GM12878 (cell line): ENCODE measurements around the gene SPATA25. TPM values are rescaled to one million over a fixed set of nuclear protein-coding genes. Genes with fewer than 3 reads are reported as not detected.

Experiments used
- ATAC-seq: fragments of 200-7000 bp; cut with Tn5 transposase; 3 replicates; pipeline ENCODE4 v1.9.1; 2020; ENCODE audit warnings: mild to moderate bottlenecking, moderate library complexity
- BruUV-seq: library from RNA; stranded (reverse); fragments of 400-500 nt; replicated peaks from 2 replicates; lab custom pipeline; 2021; lab: Mats Ljungman, UMichigan
- CTCF ChIA-PET: fragments of 300-600 bp; sonication (Branson Sonifier 250); formaldehyde crosslinking; extraction: SDS; loops from one replicate; lab custom pipeline; 2021; ENCODE audit warnings: inconsistent platforms; lab: Yijun Ruan, JAX
- POLR2A ChIA-PET: fragments of 350-600 bp; formaldehyde crosslinking; extraction: SDS; loops from one replicate; lab custom pipeline; 2021; ENCODE audit warnings: inconsistent platforms; lab: Charles Lee
- RAD21 ChIA-PET: fragments of 300-600 bp; sonication (Branson Sonifier 250); formaldehyde crosslinking; loops from one replicate; lab custom pipeline; 2023; ENCODE audit warnings: antibody characterized with exemption; ENCODE audit not compliant: unreplicated experiment; lab: Charles Lee
- SMC1A ChIA-PET: fragments of 300-600 bp; sonication (Branson Sonifier 250); formaldehyde crosslinking; loops from one replicate; lab custom pipeline; 2023; ENCODE audit not compliant: unreplicated experiment, uncharacterized antibody; lab: Charles Lee
- DNase-seq: peaks from one replicate; pipeline ENCODE4 v3.0.0-alpha.2; 2011; ENCODE audit warnings: low read depth, low spot score
- FAIRE-seq: peaks from 3 replicates; lab custom pipeline; 2011; peaks lifted over from hg19 to GRCh38; lab: Jason Lieb, UNC
- H2AFZ ChIP-seq: 2 replicates; pipeline ENCODE4 v1.6.0; 2011; ENCODE audit warnings: low read depth, low read length, control low read depth; ENCODE audit not compliant: control insufficient read depth
- H3K27ac ChIP-seq: 2 replicates; pipeline ENCODE4 v1.5.1; 2011; ENCODE audit warnings: control low read depth; ENCODE audit not compliant: control insufficient read depth, insufficient read depth
- H3K27me3 ChIP-seq, 2 experiments: replicated peaks in 1 of 2; 2 replicates each; pipeline versions ENCODE4 v1.6.0 to v1.6.1; 2011; ENCODE audit warnings: low read length in 1 of 2; ENCODE audit not compliant: control insufficient read depth in 2 of 2, insufficient read depth in 2 of 2
- H3K36me3 ChIP-seq, 2 experiments: 2 replicates each; pipeline ENCODE4 v1.5.1; 2011; ENCODE audit warnings: low read length in 1 of 2; ENCODE audit not compliant: control insufficient read depth in 2 of 2, insufficient read depth in 2 of 2
- H3K4me1 ChIP-seq: 2 replicates; pipeline ENCODE4 v1.6.1; 2011; ENCODE audit warnings: mild to moderate bottlenecking, low read length, moderate library complexity, mixed read lengths; ENCODE audit not compliant: control insufficient read depth, insufficient read depth
- H3K4me2 ChIP-seq: 2 replicates; pipeline ENCODE4 v1.6.0; 2011; ENCODE audit warnings: control low read depth; ENCODE audit not compliant: control insufficient read depth, insufficient read depth
- H3K4me3 ChIP-seq: fragments of 200-600 bp; sonication (generic); 2 replicates; pipeline ENCODE4 v1.5.1; 2016
- H3K79me2 ChIP-seq: 2 replicates; pipeline ENCODE4 v1.6.0; 2011; ENCODE audit warnings: low read length; ENCODE audit not compliant: control insufficient read depth, insufficient read depth
- H3K9ac ChIP-seq: 2 replicates; pipeline ENCODE4 v1.8.0; 2011; ENCODE audit warnings: low read length, control low read depth, mixed read lengths; ENCODE audit not compliant: control insufficient read depth, insufficient read depth
- H3K9me3 ChIP-seq: replicated peaks from 3 replicates; pipeline ENCODE4 v1.5.1; 2011; ENCODE audit warnings: mild to moderate bottlenecking, low read length; ENCODE audit not compliant: control insufficient read depth, insufficient read depth
- H4K20me1 ChIP-seq: 2 replicates; pipeline ENCODE4 v1.6.0; 2011; ENCODE audit not compliant: control insufficient read depth, insufficient read depth
- BMI1 ChIP-seq: fragments of 450-650 bp; IDR thresholded peaks from 2 replicates; pipeline ENCODE4 v1.6.1; 2016; ENCODE audit warnings: mild to moderate bottlenecking, moderate library complexity, borderline replicate concordance
- CBX5 ChIP-seq: sonication (generic); IDR thresholded peaks from 2 replicates; pipeline ENCODE4 v1.6.1; 2016; ENCODE audit warnings: low read depth, moderate library complexity, mild to moderate bottlenecking, inconsistent platforms
- EED ChIP-seq: sonication (generic); IDR thresholded peaks from 2 replicates; pipeline ENCODE4 v1.6.1; 2016; ENCODE audit warnings: antibody characterized with exemption, low read depth
- FOXM1 ChIP-seq: IDR thresholded peaks from 2 replicates; pipeline ENCODE4 v1.6.1; 2012; ENCODE audit warnings: low read depth, mild to moderate bottlenecking, inconsistent platforms, low read length, moderate library complexity
- HCFC1 ChIP-seq: fragments of 150-350 bp; IDR thresholded peaks from 2 replicates; pipeline ENCODE4 v1.6.1; 2014; ENCODE audit warnings: low read length
- KLF5 ChIP-seq: fragments of 450-650 bp; IDR thresholded peaks from 2 replicates; pipeline ENCODE4 v1.6.1; 2014; ENCODE audit warnings: mild to moderate bottlenecking; ENCODE audit not compliant: partially characterized antibody
- MEF2A ChIP-seq: IDR thresholded peaks from 2 replicates; pipeline ENCODE4 v1.6.1; 2011; ENCODE audit warnings: low read depth, mild to moderate bottlenecking, low read length, moderate library complexity; ENCODE audit not compliant: insufficient read depth
- NFXL1 ChIP-seq: fragments of 450-650 bp; IDR thresholded peaks from 2 replicates; pipeline ENCODE4 v1.6.1; 2017; ENCODE audit warnings: antibody characterized with exemption, mild to moderate bottlenecking, borderline replicate concordance
- NRF1 ChIP-seq: conservative IDR thresholded peaks from 2 replicates; pipeline ENCODE4 v1.6.1; 2011; ENCODE audit warnings: mild to moderate bottlenecking, low read depth, low read length, improper control_type of control experiment
- POLR2AphosphoS5 ChIP-seq: IDR thresholded peaks from 2 replicates; pipeline ENCODE4 v1.6.1; 2011; ENCODE audit warnings: mild to moderate bottlenecking, low read length, inconsistent platforms
- POU2F2 ChIP-seq: IDR thresholded peaks from 3 replicates; pipeline ENCODE4 v1.6.1; 2011; ENCODE audit warnings: low read depth, mild to moderate bottlenecking, low read length, borderline replicate concordance
- RCOR1 ChIP-seq: conservative IDR thresholded peaks from 2 replicates; pipeline ENCODE4 v1.6.1; 2012; ENCODE audit warnings: low read depth, low read length, improper control_type of control experiment
- RFX5 ChIP-seq: IDR thresholded peaks from 2 replicates; pipeline ENCODE4 v1.6.1; 2011; ENCODE audit warnings: low read depth, low read length, improper control_type of control experiment
- SPI1 ChIP-seq: IDR thresholded peaks from 2 replicates; pipeline ENCODE4 v1.6.1; 2011; ENCODE audit warnings: low read depth, mild to moderate bottlenecking, low read length, moderate library complexity, borderline replicate concordance; ENCODE audit not compliant: insufficient read depth
- ZNF24 ChIP-seq: fragments of 450-650 bp; IDR thresholded peaks from 2 replicates; pipeline ENCODE4 v1.6.1; 2017; ENCODE audit warnings: antibody characterized with exemption, mild to moderate bottlenecking
- WGBS: methylation state at CpG from one replicate; pipeline ENCODE4 v1.1.6; 2016; ENCODE audit warnings: low lambda C conversion rate; ENCODE audit not compliant: insufficient replicate concordance, insufficient coverage; ENCODE audit errors: missing lambda C conversion rate; 5-methylcytosine and 5-hydroxymethylcytosine counted together
- in situ Hi-C: fragments of 300-500 bp; cut with MboI; formaldehyde crosslinking; loops from 9 replicates; pipeline ENCODE4 v1.14.3; 2018; ENCODE audit warnings: mixed read lengths
- intact Hi-C: fragments of 100-400 bp; cut with micrococcal nuclease; formaldehyde crosslinking; loops from one replicate; pipeline ENCODE4 v1.14.2; 2022; ENCODE audit not compliant: unreplicated experiment
- polyA plus RNA-seq, 11 experiments: library from polyadenylated mRNA; depleted of rRNA in 4 of 11; unstranded in 6 of 11; stranded (reverse) in 5 of 11; fragments of >200 nt; fragmentation: Nextera tagmentation in 4 of 11; fragmentation: Illumina TruSeq in 1 of 11; extraction: Ambion mirVana in 4 of 11; extraction: Trizol in 1 of 11; gene quantifications; 1 replicate in 1 of 11; 2 replicates in 10 of 11; pipeline versions ENCODE4 v1.2.1 to v1.2.3, GENCODE V29; 2011 to 2016; ENCODE audit warnings: inconsistent platforms in 2 of 11, missing spikeins in 2 of 11, low read depth in 1 of 11
- total RNA-seq, 4 experiments: library from RNA; depleted of rRNA in 3 of 4; stranded (reverse); fragments of >200 nt in 3 of 4; fragmentation: Illumina TruSeq in 1 of 4; extraction: Trizol in 1 of 4; gene quantifications; 2 replicates each; pipeline versions ENCODE4 v1.2.1 to v1.2.3, GENCODE V29; 2013 to 2021
- TF ChIP-seq, protein P1 (sequence below): IDR thresholded peaks from 2 replicates; pipeline ENCODE4 v1.6.1; 2011; ENCODE audit warnings: borderline replicate concordance, low read depth, mild to moderate bottlenecking, moderate library complexity, mixed read lengths, low read length; ENCODE audit not compliant: insufficient read depth; ENCODE audit errors: extremely low read length
- TF ChIP-seq, protein P2 (sequence below): fragments of 450-650 bp; IDR thresholded peaks from 2 replicates; pipeline ENCODE4 v1.6.1; 2016; ENCODE audit warnings: mild to moderate bottlenecking, moderate library complexity, borderline replicate concordance

SPATA25 gene
- total and polyA plus RNA-seq, 10 of the 15 experiments (the other 5 are each of a cell fraction or from before 2014, with no cell fraction given) = 0.28 to 2.9 (median 1.3) TPM; not detected in 3

DNA sequence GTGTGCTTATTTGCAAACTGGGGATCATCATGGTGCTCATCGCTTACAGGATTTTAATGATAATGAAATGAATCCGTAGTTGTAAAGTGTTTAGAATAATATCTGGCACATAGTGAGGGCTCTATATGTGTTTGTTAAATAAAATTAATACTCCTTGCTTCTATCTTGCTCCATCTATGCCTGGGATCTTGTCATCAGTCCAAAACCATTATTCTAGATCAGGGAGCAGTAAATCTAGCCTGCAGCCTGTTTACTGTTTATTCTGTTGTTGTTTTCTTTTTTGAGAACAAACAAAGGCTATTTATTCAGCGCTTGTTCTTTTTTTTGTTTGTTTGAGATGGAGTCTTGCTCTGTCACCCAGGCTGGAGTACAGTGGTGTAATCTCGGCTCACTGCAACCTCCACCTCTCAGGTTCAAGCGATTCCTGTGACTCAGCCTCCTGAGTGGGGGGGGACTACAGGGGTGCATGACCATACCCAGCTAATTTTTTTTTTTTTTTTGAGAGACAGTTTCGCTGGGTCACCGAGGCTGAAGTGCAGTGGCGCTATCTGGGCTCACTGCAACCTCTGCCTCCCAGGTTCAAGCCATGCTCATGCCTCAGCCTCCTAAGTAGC is 38.3 kb downstream of the SPATA25 start (continued):
- no peak for TF ChIP-seq FOXM1
- TF ChIP-seq RCOR1 = no peak
- no peak for TF ChIP-seq CBX5
- TF ChIP-seq KLF5 = no peak
- TF ChIP-seq EED = no peak
- TF ChIP-seq ZNF24 = no peak
- no peak for TF ChIP-seq NRF1
- no peak for TF ChIP-seq NFXL1
- TF ChIP-seq RFX5 = no peak

DNA sequence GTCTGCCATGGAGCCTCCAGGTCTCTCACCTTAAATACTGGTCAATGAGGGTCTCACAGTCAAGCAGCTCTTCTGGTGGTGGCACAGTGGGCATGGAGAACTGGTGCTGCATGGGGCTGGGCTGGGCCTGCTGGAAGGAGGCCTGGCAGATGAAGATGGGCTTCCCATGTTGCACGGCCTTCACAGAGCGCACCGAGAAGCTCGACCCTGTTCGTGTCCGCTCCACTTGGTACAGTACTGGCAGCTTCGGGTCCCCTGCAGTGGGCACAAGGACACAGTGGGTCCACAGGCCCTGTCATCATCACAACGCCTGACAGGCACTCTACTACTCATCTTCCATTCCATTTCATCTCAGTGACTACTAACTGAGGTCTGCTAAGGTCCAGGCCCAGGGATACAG is 39.0 kb downstream of the SPATA25 start:
- Histone ChIP-seq H4K20me1 (no peaks in the 10 kb centered on the region), H3K27ac (no peak overlapping the region), H3K36me3 (peaks cover 2% of the 10 kb centered on the region in 2 experiments; a peak in 3 of 4 replicates), H3K27me3 (no peaks in the 10 kb centered on the region), H3K4me3 (no peak overlapping the region), H3K4me2 (no peak overlapping the region), H3K4me1 (no peaks in the 10 kb centered on the region), H3K9me3 (no peaks in the 10 kb centered on the region), H3K9ac (no peak overlapping the region), H3K79me2 (no peaks in the 10 kb centered on the region), H2AFZ (no peak overlapping the region)
- DNase-seq = no peak
- ChIA-PET CTCF (no interaction called here), POLR2A (no interaction called here), SMC1A (no interaction called here), RAD21 (no interaction called here)
- no peak for ATAC-seq
- intact Hi-C loops (no loop called here), in situ Hi-C loops (no loop called here)
- no TSS peak for BruUV-seq
- WGBS = 98% methylated on average over 8 of the region's 8 CpGs
- FAIRE-seq = no peak
- TF ChIP-seq POU2F2 (no peak), POLR2AphosphoS5 (no peak), HCFC1 (no peak), MEF2A (no peak), SPI1 (no peak), RFX5 (no peak), BMI1 (no peak)
- TF ChIP-seq, protein P1, sequence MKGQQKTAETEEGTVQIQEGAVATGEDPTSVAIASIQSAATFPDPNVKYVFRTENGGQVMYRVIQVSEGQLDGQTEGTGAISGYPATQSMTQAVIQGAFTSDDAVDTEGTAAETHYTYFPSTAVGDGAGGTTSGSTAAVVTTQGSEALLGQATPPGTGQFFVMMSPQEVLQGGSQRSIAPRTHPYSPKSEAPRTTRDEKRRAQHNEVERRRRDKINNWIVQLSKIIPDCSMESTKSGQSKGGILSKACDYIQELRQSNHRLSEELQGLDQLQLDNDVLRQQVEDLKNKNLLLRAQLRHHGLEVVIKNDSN = no peak
- TF ChIP-seq, protein P2, sequence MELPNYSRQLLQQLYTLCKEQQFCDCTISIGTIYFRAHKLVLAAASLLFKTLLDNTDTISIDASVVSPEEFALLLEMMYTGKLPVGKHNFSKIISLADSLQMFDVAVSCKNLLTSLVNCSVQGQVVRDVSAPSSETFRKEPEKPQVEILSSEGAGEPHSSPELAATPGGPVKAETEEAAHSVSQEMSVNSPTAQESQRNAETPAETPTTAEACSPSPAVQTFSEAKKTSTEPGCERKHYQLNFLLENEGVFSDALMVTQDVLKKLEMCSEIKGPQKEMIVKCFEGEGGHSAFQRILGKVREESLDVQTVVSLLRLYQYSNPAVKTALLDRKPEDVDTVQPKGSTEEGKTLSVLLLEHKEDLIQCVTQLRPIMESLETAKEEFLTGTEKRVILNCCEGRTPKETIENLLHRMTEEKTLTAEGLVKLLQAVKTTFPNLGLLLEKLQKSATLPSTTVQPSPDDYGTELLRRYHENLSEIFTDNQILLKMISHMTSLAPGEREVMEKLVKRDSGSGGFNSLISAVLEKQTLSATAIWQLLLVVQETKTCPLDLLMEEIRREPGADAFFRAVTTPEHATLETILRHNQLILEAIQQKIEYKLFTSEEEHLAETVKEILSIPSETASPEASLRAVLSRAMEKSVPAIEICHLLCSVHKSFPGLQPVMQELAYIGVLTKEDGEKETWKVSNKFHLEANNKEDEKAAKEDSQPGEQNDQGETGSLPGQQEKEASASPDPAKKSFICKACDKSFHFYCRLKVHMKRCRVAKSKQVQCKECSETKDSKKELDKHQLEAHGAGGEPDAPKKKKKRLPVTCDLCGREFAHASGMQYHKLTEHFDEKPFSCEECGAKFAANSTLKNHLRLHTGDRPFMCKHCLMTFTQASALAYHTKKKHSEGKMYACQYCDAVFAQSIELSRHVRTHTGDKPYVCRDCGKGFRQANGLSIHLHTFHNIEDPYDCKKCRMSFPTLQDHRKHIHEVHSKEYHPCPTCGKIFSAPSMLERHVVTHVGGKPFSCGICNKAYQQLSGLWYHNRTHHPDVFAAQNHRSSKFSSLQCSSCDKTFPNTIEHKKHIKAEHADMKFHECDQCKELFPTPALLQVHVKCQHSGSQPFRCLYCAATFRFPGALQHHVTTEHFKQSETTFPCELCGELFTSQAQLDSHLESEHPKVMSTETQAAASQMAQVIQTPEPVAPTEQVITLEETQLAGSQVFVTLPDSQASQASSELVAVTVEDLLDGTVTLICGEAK = no peak
